SIG-M5 (cell line): ENCODE measurements around the gene ATCAY.

Source experiments
- DNase-seq: peaks from one replicate; lab custom pipeline; 2025; lab: John Stamatoyannopoulos, UW

The ATCAY gene, protein sequence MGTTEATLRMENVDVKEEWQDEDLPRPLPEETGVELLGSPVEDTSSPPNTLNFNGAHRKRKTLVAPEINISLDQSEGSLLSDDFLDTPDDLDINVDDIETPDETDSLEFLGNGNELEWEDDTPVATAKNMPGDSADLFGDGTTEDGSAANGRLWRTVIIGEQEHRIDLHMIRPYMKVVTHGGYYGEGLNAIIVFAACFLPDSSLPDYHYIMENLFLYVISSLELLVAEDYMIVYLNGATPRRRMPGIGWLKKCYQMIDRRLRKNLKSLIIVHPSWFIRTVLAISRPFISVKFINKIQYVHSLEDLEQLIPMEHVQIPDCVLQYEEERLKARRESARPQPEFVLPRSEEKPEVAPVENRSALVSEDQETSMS

DNA sequence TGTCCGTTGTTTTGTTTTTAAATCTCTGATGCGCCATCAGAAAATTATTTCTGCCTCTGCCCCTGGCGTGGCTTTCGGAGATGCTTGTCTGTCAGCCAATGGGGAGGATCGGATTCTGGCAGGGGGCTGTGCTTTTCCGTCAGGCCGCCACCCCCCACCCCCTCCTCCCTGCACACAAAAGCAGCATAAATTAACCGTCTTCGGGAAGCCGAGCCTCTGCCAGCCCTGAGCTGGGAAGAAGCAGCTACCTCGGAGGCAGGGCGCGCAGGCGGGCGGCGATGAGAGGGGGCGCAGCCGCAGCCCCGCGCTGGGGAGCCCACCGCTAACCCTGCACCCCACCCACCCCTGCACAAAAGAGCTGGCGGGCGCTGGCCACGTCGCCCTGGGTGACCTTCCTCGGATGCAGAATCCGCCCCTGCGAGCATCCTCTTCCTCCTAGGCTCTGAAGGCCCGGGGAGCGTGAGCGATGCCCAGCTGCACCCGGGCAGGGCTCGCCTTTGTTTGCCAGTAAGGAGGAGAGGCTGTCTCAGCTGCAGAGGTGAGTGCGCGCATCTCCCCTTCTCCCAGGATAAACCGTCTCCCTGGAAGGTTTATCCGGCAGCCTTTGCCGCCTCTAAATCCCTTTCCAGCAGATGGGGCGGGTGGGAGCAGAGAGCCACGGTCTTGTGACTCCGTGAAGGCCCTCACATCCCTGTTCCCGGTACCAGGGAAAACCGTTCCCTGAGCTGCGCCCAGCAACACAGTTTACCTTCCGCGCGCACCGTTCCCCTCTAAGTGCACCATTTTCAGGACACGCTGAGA is at the start of gene ATCAY:
Gene ATCAY, plus strand, starts transcription at position 215 of the 801 bp plus-strand sequence. CDS start 5,083 bp downstream, outside the sequence.
- DNase-seq = no peak

DNA sequence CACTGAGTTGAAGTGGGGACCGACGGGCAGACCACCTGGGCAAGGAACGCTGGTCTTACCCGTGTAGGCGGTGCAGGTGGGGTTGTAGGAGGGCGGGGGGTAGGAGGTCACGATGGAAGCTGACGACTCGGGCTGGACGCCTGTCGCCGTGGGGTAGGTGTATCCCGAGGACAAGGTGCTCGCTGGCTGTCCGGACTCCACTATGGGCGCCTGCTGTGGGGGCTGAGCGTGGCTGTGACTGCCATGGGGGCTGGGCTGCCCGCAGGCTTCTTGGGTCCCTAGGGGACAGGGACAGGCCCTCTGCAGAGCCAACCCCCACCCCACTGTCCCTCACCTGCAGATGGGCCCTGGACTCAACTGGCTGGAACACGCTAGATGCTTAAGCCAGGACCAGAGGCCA is 48.9 kb upstream of the ATCAY start:
- no peak for DNase-seq

DNA sequence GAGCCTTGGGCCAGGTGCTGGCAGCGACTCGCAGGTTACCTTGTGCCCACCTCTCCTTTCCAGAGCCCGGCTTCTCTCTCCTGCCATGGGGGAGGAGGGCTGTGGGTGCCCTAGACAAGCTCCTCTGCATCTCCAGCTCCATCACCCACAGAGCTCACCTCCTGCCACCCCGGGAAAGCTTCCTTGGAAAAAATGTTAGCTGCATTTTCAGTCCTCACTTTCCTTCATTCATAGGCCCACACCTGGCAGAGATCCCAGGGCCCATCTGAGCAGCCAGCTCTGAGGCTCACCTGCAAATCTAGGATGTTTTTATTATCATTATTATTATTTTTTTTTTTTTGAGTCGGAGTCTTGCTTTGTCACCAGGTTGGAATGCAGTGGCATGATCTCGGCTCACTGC is 48.5 kb upstream of the ATCAY start:
- DNase-seq = no peak

DNA sequence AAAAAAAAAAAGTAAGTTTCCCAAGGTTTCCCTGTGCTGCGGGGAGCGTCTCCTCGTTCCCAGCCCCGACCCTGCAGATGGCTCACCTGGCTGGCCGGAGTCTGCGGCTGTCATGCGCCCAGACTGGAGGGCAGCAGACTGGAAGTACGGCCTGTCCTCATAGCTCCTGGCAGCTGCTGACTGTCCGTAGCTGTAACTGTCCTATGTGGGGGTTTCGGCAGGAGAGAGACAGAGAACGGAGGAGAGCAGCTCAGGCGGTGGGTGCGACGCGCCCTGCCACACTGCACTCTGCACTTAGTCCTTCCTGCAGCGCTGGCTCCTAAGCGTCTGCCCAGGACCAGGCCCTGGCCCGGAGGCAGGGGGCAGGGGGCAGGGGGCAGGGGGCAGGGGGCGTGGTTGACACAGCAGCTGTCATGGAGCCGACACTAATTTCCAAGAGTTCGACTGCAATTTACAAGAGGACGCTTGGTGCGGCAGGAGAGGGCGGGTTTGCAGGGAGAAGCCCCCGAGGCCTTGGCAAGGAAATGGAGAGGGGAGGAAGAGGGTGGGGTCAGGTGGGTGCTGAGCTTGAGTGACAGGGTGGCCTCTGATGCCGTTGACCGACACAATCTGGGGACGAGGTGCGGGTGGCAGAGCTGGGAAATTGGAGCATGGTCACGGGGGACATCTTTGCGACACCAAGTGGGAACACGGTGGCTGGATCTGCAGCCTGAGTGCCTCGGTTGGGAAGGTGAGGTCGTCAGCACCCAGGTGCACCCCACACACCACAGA is 46.7 kb upstream of the ATCAY start:
- DNase-seq = no peak

DNA sequence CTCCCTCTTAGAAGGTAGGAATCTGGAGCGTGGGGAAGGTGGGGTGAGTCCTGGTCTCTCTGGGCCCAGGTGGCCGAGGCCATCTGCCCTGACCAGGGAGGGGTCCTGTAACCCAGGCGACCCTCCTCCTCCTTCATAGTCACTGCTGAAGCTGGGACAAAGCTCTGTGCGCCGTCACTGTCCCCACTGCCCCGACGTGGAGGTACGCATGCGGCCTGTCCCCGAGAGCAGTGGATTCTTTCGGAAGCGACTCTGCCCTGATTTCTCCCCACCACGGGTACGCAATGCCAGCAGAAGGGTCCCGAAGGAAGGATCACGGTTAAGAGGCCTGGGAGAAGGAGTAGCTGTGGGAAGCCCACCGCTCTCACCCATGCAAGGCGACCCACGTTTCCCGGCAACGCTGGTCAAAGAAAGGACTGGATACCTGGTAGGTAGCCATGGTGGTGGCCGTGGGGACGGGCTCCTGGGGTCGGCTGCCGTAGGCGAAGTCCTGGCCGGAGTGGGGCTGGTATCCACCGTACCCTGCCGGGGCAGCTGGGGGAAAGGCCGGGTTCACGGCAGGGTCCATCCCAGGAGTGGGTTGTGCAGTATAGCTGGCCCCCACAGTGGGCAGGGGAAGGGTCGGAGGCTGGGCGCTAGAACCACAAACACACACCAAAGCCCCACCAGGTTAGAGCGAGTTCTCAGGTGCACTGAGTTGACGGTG is 46.0 kb upstream of the ATCAY start:
- no peak for DNase-seq

DNA sequence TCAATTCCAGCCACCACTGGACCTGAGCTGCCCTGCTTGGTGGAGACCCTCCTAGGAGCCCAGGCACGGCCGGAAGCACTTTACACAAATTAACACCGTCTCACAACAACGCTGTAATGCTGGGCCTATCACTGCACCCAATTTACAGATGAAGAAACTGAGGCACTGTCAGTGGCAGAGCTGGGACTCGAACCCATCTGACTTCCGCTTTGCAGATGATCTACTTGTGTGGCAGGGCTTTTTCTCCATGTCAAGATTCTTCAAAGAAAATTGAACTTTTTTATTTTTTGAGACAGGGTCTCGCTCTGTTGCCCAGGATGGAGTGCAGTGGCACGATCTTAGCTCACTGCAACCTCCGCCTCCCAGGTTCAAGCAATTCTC is 45.4 kb upstream of the ATCAY start:
- no peak for DNase-seq

DNA sequence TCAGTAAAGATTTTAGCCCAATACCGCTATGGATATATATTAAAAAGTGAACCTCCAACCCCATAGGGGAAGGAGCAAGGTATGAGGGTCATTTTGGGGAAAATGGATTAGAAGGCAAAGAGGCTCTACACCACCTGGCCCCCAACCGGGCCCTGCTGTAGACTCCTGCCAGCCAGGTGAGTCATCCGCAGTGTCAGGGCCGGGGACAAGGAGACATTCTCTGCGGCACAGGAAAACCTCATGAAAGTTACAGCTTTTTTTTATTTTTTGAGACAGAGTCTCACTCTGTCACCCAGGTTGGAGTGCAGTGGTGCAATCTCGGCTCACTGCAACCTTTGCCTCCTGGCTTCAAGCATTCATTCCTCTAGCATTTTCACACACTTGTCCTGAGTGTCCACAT is 43.6 kb upstream of the ATCAY start:
- no peak for DNase-seq

DNA sequence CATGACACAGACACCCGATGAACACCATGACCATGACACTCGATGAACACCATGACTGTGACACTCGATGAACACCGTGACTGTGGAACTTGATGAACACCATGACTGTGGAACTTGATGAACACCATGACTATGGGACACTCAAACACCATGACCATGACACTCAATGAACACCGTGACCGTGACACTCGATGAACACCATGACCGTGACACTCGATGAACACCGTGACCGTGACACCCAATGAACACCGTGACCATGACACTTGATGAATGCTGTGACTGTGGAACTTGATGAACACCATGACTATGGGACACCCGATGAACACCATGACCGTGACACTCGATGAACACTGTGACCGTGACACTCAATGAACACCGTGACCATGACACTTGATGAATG is 43.2 kb upstream of the ATCAY start:
- no peak for DNase-seq

DNA sequence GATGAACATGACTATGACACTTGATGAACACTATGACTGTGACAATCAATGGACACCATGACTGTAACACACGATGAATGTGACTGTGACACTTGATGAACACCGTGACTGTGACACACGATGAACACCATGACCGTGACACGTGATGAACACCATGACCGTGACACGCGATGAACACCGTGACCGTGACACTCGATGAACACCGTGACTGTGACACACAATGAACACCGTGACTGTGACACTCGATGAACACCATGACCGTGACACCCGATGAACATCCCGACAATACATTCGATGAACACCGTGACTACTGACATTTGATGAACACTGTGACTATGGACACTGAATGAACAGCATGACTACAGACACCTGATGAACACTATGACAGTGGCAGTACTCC is 42.6 kb upstream of the ATCAY start:
- no peak for DNase-seq

DNA sequence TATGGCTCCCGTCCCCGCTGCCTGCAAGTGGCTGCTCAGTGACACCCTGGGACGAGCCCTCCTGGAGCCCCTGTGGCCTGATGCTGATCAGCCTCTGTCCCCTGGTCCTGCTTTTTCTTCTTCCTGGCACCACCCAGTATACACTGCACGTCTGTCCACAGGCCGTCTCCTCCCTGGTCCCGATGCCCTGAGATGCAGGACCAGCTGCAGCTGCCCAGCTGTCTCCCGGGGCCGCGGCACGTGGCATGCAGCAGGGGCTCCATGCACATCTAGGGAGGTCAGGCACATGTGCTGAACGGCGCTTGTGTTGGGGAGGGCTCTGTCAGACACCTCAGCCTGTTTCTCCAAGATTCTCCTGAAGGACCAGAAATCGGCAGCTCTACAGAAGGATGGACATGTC is 41.8 kb upstream of the ATCAY start:
- no peak for DNase-seq

DNA sequence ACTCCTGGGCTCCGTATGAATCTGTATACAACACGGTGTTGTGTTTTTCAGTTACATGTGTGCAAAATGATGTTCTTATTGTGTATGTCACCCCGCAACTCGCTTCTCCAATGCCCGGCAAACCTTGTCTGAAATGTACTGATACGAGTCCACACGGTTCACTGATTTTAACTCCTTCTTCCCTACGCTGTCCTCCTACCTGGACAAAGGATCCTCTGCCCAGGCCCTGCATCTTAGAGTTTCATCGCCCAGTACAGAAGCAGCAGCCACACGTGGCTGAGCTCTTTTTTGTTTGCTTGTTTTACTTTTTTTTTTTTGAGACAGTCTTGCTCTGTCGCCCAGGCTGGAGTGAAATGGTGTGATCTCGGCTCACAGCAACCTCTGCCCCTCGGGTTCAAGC is 40.5 kb upstream of the ATCAY start:
- DNase-seq = no peak

DNA sequence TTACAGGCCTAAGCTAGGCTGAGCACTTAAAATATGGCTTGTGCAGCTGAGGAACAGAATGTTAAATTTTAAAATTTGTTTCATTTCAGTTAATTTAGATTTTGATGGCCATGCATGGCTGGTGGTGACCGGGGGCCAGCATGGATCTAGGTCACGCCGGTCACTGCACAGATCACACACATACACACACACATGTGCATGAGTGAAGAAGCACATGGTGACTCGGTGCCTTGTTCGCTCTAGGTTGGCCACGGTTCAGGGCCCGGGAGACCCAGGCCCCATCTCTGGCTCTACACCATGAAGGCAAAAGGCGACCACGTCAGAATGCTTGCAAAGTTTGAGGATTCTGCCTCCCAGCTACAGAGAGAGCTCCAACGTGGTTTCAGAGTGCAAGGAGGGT is 39.7 kb upstream of the ATCAY start:
- no peak for DNase-seq

DNA sequence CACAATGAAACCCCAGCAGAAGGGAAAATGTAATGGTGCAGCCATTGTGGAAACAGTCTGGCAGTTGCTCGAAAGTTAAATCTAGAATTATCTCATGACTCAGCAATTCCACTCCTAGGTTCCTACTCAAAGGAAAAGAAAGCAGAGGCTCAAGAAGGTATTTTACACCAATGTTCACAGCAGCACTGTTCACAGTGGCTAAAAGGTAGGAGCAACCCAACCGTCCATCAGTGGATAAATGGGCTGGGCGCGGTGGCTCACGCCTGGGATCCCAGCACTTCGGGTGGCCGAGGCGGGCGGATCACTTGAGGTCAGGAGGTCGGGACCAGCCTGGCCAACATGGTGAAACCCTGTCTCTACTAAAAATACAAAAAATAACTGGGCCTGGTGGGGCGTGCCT is 37.5 kb upstream of the ATCAY start:
- DNase-seq = no peak

DNA sequence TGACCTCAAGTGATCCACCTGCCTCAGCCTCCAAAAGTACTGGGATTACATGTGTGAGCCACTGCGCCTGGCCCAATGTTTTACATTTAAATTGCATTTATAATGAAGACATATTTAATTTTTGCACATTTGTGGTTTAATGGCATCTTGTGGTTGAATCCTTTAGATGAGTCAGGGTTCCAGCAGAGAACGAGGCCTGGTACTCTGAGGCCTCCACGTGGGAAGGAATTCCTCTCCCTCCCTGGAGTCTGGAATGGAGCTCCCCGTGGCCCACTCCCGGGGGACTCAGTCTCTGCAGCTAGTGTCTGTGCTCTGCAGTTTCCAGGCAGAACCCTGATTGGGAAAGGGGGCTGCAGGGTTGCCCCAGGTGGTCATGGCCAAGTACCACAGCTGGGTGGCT is 35.9 kb upstream of the ATCAY start:
- no peak for DNase-seq

DNA sequence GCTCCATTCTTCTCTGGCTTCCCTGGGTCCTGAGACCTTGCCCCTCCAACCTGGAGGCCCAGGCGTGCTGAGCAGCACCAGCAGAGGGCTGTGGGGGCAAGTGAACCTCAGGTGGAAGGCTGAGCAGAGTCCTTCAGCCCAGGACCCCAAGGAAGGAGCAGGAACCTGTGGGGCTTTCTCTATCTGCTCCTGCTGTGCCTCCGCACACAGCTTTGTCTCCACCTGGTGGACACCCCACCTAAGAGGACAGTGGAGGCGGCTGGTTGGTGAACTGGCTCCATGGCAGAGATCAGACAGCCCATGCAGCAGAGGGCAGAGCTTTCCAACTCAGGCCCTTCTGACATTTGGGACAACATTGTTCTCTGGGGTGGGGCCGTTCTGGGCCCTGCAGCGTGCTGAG is 31.4 kb upstream of the ATCAY start:
- no peak for DNase-seq

DNA sequence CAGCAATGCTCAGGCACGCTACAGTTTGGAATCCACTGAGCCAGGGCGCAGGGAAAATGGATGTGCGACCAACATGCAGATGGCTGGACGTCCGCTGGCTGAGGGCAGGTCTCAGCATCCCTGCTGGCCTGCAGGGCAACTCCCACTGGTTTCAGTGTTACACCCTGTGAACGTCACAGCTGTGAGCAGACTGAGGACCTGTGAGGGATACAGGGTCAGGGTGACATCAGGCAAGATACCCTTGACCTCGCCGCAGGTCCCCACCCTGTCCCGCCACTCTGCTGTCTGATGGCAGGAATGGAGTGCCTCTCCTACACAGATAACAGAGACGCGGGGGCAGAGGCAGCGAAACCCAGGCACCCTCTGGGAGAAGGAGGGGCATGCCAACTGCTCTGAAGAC is 30.7 kb upstream of the ATCAY start:
- no peak for DNase-seq

DNA sequence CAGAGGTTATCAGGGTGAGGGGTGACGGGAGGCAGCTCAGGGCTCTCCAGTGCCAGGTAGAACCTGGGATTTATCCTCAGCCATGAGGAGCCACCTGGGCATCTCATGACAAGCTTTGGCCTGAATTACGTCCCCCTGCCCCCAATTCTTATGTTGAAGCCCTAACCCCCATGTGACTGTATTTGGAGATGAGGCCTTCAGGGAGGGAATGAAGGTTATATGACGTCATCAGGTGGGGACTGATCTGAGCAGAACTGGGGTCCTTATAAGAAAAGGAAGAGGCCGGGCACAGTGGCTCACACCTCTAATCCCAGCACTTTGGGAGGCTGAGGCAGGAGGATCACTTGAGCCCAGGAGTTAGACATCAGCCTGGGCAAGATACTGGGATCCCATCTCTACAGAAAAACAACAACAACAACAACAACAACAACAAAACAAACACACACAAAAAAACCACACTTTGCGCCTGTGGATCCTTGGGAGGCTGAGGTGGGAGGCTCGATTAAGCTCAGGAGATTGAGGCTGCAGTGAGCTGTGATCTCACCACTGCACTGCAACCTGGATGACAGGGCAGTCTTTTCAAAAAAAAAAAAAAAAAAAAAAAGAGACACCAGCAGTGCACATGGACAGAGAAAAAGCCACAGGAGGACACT is 30.0 kb upstream of the ATCAY start:
- DNase-seq = no peak

DNA sequence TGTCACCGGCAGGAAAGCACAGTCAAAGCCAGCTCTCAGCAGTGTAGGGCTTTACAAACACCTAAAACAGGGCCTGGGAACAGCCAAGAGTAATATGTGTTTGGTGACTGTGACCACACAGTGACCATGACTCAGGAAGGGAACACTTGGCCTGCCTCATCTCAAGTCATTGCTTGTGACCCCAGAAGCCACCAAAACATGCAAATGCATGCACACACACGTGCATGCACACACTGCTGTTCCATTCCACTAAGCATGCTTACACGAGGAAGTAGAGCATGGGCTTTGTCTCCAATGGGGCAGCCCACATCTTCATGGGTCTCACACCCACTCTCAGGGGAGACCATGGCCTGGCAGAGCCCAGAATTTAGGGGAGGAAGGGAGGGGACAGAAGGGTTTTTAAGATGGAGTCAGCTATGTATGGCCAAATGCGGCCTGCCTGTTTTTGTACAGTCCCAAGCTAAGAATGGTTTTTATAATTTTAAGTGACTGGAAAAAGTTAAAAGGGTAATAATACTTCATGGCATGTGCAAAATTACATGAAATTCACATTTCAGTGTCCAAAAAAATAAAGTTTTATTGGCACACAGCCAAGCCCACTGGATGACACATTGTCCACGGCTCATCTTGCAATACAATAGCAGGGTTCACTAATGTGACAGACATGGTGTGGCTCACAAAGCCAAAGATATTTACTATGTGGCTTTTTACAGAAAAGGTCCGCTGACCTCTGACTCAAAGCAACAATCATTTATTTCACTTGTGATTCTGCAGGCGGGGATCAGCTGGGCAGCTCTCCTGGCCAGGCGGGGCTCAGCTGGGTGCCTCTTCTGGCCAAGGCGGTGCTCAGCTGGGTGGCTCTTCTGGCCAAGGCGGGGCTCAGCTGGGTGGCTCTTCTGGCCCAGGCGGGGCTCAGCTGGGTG is 29.0 kb upstream of the ATCAY start:
- no peak for DNase-seq

DNA sequence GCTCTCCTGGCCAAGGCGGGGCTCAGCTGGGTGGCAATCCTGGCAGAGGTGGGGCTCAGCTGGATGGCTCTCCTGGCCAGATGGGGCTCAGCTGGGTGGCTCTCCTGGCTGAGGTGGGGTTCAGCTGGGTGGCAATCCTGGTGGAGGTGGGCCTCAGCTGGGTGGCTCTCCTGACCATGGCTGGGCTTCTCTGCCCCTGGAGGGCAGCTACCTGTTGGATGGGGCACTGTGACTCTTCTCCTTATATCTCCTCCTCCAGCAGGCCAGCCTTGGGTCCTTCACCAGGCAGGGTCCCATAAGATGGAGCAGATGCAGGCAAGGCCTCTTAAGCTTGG is 28.3 kb upstream of the ATCAY start:
- no peak for DNase-seq

DNA sequence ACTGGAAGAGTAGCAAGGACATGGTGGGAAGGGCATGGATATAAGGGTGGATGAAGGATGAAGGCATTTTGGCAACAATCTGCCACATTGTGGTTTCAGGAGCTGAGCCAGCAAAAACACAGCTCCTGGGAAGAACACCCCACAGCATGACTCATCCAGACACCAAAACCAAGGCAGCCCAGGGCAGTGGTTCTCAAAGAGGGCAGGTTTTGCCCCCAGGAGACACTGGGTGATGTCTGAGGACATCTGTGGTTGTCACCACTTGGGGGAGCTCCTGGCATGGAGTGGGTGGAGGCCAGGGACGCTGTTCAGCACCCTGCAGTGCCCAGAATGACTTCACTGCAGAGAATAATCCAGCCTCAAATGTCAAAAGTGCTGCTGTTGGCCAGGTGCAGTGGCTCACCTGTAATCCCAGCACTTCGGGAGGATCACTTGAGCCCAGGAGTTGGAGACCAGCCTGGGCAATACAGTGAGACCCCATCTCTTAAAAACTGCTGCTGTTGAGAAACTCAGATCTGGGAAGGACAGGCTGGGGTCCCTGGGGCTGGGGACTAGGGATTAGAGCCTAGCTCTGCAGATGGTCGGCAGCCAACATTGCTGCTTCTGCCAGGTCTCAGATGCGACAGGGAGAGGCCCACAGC is 27.8 kb upstream of the ATCAY start:
- no peak for DNase-seq
